ENCODE data around the gene SPHKAP.
"Not testable (repeated sequence)": the region's sequence is repeated elsewhere in the genome, so short reads cannot be mapped to it uniquely, and the experiment has no call there.

SPHKAP gene

DNA sequence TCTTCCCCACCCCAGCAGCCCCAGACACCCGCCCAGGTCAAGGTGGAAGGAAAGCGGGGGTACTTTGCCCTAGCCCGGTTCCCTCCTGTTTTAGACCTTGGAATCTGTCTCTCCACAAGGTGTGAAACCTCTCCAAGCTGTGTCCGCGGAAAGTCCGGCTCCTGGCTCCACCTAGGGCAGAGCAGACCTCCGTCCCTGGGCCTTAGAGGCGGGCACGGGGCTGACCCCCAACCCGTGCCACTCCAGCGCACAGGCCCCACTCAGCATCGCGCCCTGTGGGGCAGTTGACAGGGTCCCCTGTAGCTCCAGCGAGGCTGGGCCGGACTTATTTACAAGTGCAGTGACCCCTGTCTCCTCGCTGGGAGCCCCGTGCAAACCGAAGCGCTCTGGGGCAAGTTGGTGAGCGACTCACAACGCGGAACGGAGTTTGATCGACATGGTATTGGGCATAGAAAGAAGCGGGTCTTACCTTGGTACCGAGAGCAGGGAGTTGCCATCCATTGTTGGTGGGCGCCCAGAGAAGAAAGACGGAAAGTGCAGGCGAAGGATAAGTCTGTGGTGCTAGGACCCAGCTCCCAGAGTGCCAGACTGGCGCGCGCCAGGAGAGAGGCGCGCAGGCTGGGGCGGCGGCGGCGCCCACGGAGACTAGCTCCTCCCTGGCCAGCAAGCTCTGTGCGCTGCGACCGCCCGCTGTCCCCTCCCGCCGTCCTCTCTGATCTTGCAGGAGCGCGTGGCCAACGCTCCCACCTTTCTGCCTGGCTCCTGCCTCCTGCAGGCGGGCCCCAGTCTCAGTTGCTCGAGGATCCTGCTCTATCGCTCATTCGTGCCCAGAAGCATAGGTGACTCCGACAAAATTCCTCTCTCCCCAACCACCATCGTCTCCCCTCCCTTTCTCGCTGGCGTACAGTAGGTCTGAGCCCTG is at the start of gene SPHKAP:
SPHKAP (minus strand) TSS at position 590 of the 922 bp plus-strand sequence; CDS start at position 501, 89 bp downstream.
- Histone ChIP-seq H3K9ac (no peak within 1 kb of the TSS), H3K27me3 (no peaks in the 10 kb centered on the region), H3K9me3 (peaks cover 20% of the 10 kb centered on the region), H4K20me1 (no peaks in the 10 kb centered on the region), H3K36me3 (no peaks in the 10 kb centered on the region), H3K4me3 (no peak within 1 kb of the TSS), H3K4me1 (no peaks in the 10 kb centered on the region), H3K4me2 (no peak within 1 kb of the TSS), H3K27ac (no peak within 1 kb of the TSS)
- no peak for TF ChIP-seq Cebpa-rat (IDR thresholded peaks at IDR 0.05)

DNA sequence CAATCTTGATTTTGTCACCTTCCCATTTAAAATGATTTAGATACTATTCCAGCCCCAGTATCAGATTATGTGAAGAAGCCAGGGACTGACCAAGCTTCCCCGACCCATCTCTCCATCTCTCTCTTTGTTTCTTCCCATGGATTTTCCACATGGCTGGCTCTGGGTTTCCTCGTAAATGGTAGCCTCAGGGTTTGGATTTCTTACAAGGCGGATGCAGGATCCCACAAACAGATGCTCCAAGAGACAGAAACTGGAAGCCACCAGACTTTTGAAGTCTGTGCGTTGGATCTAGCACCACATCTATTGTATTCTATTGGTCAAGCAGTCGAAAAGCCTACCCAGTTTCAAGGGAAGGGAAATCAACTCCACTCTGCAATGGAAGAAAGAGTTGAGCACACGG is 46.0 kb upstream of the SPHKAP start:
- no peaks in the 10 kb centered on the region for H3K27me3 ChIP-seq
- TF ChIP-seq Cebpa-rat (IDR thresholded peaks at IDR 0.05): no peak
- H3K27ac ChIP-seq: no peak overlapping the region
- no peaks in the 10 kb centered on the region for H4K20me1 ChIP-seq
- no peak overlapping the region for H3K4me3 ChIP-seq
- H3K4me2 ChIP-seq: no peak overlapping the region
- no peaks in the 10 kb centered on the region for H3K36me3 ChIP-seq
- H3K9me3 ChIP-seq: no peaks in the 10 kb centered on the region
- H3K9ac ChIP-seq: no peak overlapping the region
- H3K4me1 ChIP-seq: no peaks in the 10 kb centered on the region

- Histone ChIP-seq H3K9ac (no peak overlapping the region), H3K4me2 (no peak overlapping the region), H3K4me3 (no peak overlapping the region), H4K20me1 (no peaks in the 10 kb centered on the region), H3K36me3 (no peaks in the 10 kb centered on the region), H3K9me3 (no peaks in the 10 kb centered on the region), H3K4me1 (no peaks in the 10 kb centered on the region), H3K27me3 (no peaks in the 10 kb centered on the region), H3K27ac (no peak overlapping the region)
- TF ChIP-seq Cebpa-rat (IDR thresholded peaks at IDR 0.05): no peak
Observed at GRCh38 chr2:228224410-228224809, 42.9 kb upstream of the SPHKAP start.

DNA sequence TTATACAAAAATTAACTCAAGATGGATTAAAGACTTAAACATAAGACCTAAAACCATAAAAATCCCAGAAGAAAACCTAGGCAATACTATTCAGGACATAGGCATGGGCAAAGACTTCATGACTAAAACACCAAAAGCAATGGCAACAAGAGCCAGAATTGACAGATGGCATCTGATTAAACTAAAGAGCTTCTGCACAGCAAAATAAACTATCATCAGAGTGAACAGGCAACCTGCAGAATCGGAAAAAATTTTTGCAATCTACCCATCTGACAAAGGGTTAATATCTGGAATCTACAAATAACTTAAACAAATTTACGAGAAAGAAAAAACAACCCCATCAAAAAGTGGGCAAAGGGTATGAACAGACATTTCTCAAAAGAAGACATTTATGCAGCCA is 37.1 kb upstream of the SPHKAP start:
- not testable (repeated sequence) for H4K20me1 ChIP-seq, H3K27me3 ChIP-seq, H3K36me3 ChIP-seq, H3K9ac ChIP-seq, H3K27ac ChIP-seq, H3K4me1 ChIP-seq, H3K9me3 ChIP-seq, H3K4me3 ChIP-seq, H3K4me2 ChIP-seq

DNA sequence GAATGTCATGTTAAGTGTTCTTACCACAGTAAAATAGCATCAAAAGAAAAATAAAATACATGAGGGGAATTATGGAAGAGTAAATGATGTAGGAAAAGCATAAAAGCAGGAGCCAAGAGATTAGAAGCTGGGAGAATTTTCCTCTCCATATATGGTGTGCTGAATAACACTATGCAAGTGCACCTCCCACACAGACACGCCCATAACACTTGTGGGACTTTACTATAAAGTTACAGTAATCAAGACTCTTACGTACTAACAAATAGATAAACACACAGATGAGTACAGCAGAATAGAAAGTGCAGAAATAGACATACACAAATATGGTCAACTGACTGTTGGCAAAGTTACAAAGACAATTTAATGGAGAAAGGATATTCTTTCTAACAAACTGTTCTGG is 16.0 kb upstream of the SPHKAP start:
- Histone ChIP-seq H3K36me3 (no peaks in the 10 kb centered on the region), H3K9ac (no peak overlapping the region), H3K9me3 (no peaks in the 10 kb centered on the region), H4K20me1 (no peaks in the 10 kb centered on the region), H3K27me3 (no peaks in the 10 kb centered on the region), H3K4me2 (no peak overlapping the region), H3K27ac (no peak overlapping the region), H3K4me1 (no peaks in the 10 kb centered on the region), H3K4me3 (no peak overlapping the region)
- TF ChIP-seq Cebpa-rat (IDR thresholded peaks at IDR 0.05): no peak

- H3K27ac ChIP-seq: no peak overlapping the region
Observed at GRCh38 chr2:228180181-228181097, 1.0 kb downstream of the SPHKAP start.

GRCh38 chr2:228167290-228167689 is 14.2 kb downstream of the SPHKAP start:
- Histone ChIP-seq H4K20me1 (no peaks in the 10 kb centered on the region), H3K4me3 (no peak overlapping the region), H3K9ac (no peak overlapping the region), H3K27ac (no peak overlapping the region), H3K4me1 (no peaks in the 10 kb centered on the region), H3K9me3 (no peaks in the 10 kb centered on the region), H3K27me3 (no peaks in the 10 kb centered on the region), H3K4me2 (no peak overlapping the region), H3K36me3 (no peaks in the 10 kb centered on the region)
- no peak for TF ChIP-seq Cebpa-rat (IDR thresholded peaks at IDR 0.05)

More at GRCh38 chr2:228180181-228181097, 1.0 kb downstream of the SPHKAP start:
- no peak overlapping the region for H3K4me3 ChIP-seq
- H3K9ac ChIP-seq: no peak overlapping the region
- H3K4me2 ChIP-seq: no peak overlapping the region
- H3K4me1 ChIP-seq: no peaks in the 10 kb centered on the region
- peaks cover 20% of the 10 kb centered on the region for H3K9me3 ChIP-seq
- no peak for TF ChIP-seq Cebpa-rat (IDR thresholded peaks at IDR 0.05)
- no peaks in the 10 kb centered on the region for H4K20me1 ChIP-seq
- H3K27me3 ChIP-seq: no peaks in the 10 kb centered on the region
- H3K36me3 ChIP-seq: no peaks in the 10 kb centered on the region

DNA sequence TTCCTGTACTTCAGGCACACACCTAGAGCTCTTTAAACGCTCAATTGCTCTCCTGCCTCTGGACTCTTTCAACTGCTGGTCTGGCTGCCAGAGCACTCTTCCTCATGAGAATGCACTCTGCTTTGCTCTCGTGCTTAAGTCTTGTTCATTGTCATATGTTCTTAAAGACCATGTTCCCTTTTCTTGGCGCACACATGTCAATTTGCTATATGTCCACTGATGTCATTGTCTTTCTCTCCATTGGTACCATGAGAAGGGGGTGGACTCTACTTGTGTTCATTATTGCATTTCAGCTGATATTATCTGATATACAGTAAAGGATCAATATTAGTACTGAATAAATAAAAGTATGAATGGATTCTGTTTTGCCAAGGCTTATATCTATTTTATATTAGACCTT is 16.8 kb downstream of the SPHKAP start:
- H3K4me1 ChIP-seq: no peaks in the 10 kb centered on the region
- H3K9ac ChIP-seq: no peak overlapping the region
- no peak for TF ChIP-seq Cebpa-rat (IDR thresholded peaks at IDR 0.05)

GRCh38 chr2:228157841-228158240 is 23.6 kb downstream of the SPHKAP start:
- H3K4me2 ChIP-seq: no peak overlapping the region
- H3K4me1 ChIP-seq: no peaks in the 10 kb centered on the region
- H3K27me3 ChIP-seq: no peaks in the 10 kb centered on the region
- H3K9ac ChIP-seq: no peak overlapping the region
- H3K9me3 ChIP-seq: peaks cover 8% of the 10 kb centered on the region
- TF ChIP-seq Cebpa-rat (IDR thresholded peaks at IDR 0.05): no peak
- no peak overlapping the region for H3K4me3 ChIP-seq
- no peaks in the 10 kb centered on the region for H4K20me1 ChIP-seq
- no peak overlapping the region for H3K27ac ChIP-seq
- H3K36me3 ChIP-seq: no peaks in the 10 kb centered on the region

More for the DNA sequence above, 16.8 kb downstream of the SPHKAP start:
- no peaks in the 10 kb centered on the region for H3K27me3 ChIP-seq
- H4K20me1 ChIP-seq: no peaks in the 10 kb centered on the region
- no peak overlapping the region for H3K4me2 ChIP-seq
- no peaks in the 10 kb centered on the region for H3K9me3 ChIP-seq
- no peaks in the 10 kb centered on the region for H3K36me3 ChIP-seq
- H3K4me3 ChIP-seq: no peak overlapping the region
- H3K27ac ChIP-seq: no peak overlapping the region

DNA sequence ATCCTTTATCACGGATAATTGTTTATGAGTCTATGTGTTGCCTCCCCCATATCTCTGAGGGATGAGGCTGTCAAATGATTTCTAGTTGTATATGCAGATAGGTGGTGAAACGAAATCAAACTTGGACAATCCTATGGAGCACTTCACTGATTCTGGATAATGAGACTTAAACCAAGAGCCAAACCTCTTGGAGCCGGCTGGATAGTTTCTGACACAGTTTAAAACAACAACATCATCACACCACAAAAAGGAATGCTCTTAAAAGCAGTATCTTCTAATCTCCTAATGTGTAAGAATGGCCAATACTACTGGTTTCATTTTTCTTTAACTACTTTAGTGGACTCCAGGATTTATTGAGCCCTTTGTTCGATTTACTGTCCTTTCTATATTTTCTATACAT is 36.5 kb downstream of the SPHKAP start:
- Histone ChIP-seq H3K27ac (no peak overlapping the region), H3K27me3 (no peaks in the 10 kb centered on the region), H4K20me1 (no peaks in the 10 kb centered on the region), H3K4me2 (no peak overlapping the region), H3K9me3 (no peaks in the 10 kb centered on the region), H3K4me3 (no peak overlapping the region), H3K9ac (no peak overlapping the region), H3K4me1 (no peaks in the 10 kb centered on the region), H3K36me3 (no peaks in the 10 kb centered on the region)
- no peak for TF ChIP-seq Cebpa-rat (IDR thresholded peaks at IDR 0.05)

Data from BLaER1 (cell line).